NB4 (cell line): Measurements from ENCODE around the gene RAB3C.

ENCODE experiments used
- CTCF ChIP-seq: IDR thresholded peaks from one replicate; pipeline ENCODE4 v1.5.1; 2012; ENCODE audit warnings: low read depth, low read length
- POLR2A ChIP-seq: IDR thresholded peaks from 2 replicates; pipeline ENCODE4 v1.6.1; 2011; ENCODE audit warnings: mild to moderate bottlenecking; ENCODE audit not compliant: insufficient read length; ENCODE audit errors: extremely low read depth
- TF ChIP-seq, protein P1 (sequence below): IDR thresholded peaks from 2 replicates; pipeline ENCODE4 v1.6.1; 2011; ENCODE audit warnings: low read depth, low read length

- TF ChIP-seq, protein P1, sequence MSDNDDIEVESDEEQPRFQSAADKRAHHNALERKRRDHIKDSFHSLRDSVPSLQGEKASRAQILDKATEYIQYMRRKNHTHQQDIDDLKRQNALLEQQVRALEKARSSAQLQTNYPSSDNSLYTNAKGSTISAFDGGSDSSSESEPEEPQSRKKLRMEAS, result no peak
- no peak for TF ChIP-seq CTCF
- TF ChIP-seq POLR2A, result no peak
These were observed 133.8 kb downstream of the RAB3C start for GRCh38 chr5:58716713-58717112.
